ENCODE results near the gene AZU1. TPM values are rescaled to one million over a fixed set of nuclear protein-coding genes. Genes with fewer than 3 reads are reported as not detected.

The AZU1 gene
- total RNA-seq, 2 donors from 2014 or later, result 6.9 TPM; not detected in 1

GRCh38 chr19:843180-843835, 15.7 kb downstream of the AZU1 start:
- no peak for DNase-seq (ENCODE audit: low spot score)
- intact Hi-C loops (cut with DNase I), result no loop called here
- no peaks in the 10 kb centered on the region for H3K9me3 ChIP-seq
- H3K36me3 ChIP-seq, result no peaks in the 10 kb centered on the region
- no peaks in the 10 kb centered on the region for H3K4me1 ChIP-seq (replicated peaks)
- 5% methylated on average over 34 of the region's 46 CpGs for WGBS
- H3K27ac ChIP-seq, result no peak overlapping the region
- H3K27me3 ChIP-seq (replicated peaks; ENCODE audit: insufficient read depth), result peaks cover 7% of the 10 kb centered on the region
- H3K4me3 ChIP-seq, result peak overlapping the region; percentile 3 to 21
- peak in 1 of 4 experiments; percentile 17 for TF ChIP-seq CTCF (IDR thresholded peaks at IDR 0.05)
- TF ChIP-seq POLR2A (IDR thresholded peaks at IDR 0.05), result no peak
- no peak for TF ChIP-seq POLR2AphosphoS5 (IDR thresholded peaks at IDR 0.05)

- no peaks in the 10 kb centered on the region for H3K4me1 ChIP-seq (replicated peaks)
- H3K9me3 ChIP-seq, result no peaks in the 10 kb centered on the region
- peaks cover 7% of the 10 kb centered on the region for H3K27me3 ChIP-seq (replicated peaks; ENCODE audit: insufficient read depth)
- TF ChIP-seq CTCF (IDR thresholded peaks at IDR 0.05), result no peak
- no peak for TF ChIP-seq POLR2AphosphoS5 (IDR thresholded peaks at IDR 0.05)
- TF ChIP-seq POLR2A (IDR thresholded peaks at IDR 0.05), result no peak
- H3K36me3 ChIP-seq, result no peaks in the 10 kb centered on the region
- intact Hi-C loops (cut with DNase I), result no loop called here
- no peak for DNase-seq (ENCODE audit: low spot score)
- WGBS, result 33% methylated on average over 20 of the region's 70 CpGs
- H3K4me3 ChIP-seq, result peak overlapping the region; percentile 3 to 21
- no peak overlapping the region for H3K27ac ChIP-seq
Observed at GRCh38 chr19:843836-844545, 16.4 kb downstream of the AZU1 start.

- DNase-seq (ENCODE audit: low spot score), result no peak
- Histone ChIP-seq H3K9me3 (no peaks in the 10 kb centered on the region), H3K27me3 (replicated peaks; ENCODE audit: insufficient read depth) (peaks cover 7% of the 10 kb centered on the region), H3K4me1 (replicated peaks) (no peaks in the 10 kb centered on the region), H3K36me3 (no peaks in the 10 kb centered on the region), H3K27ac (no peak overlapping the region), H3K4me3 (no peak overlapping the region)
- WGBS, result 55% methylated on average over 7 of the region's 11 CpGs
- TF ChIP-seq CTCF (IDR thresholded peaks at IDR 0.05), result no peak
- TF ChIP-seq POLR2A (IDR thresholded peaks at IDR 0.05), result no peak
- no peak for TF ChIP-seq POLR2AphosphoS5 (IDR thresholded peaks at IDR 0.05)
- intact Hi-C loops (cut with DNase I), result no loop called here
Observed at GRCh38 chr19:844546-844971, 16.9 kb downstream of the AZU1 start.

GRCh38 chr19:845707-846521, 18.3 kb downstream of the AZU1 start:
- Histone ChIP-seq H3K4me1 (replicated peaks) (peaks cover 4% of the 10 kb centered on the region), H3K9me3 (no peaks in the 10 kb centered on the region), H3K27ac (no peak overlapping the region), H3K4me3 (no peak overlapping the region), H3K27me3 (replicated peaks; ENCODE audit: insufficient read depth) (peaks cover 7% of the 10 kb centered on the region), H3K36me3 (no peaks in the 10 kb centered on the region)
- TF ChIP-seq POLR2AphosphoS5 (IDR thresholded peaks at IDR 0.05) (no peak), CTCF (IDR thresholded peaks at IDR 0.05) (no peak), POLR2A (IDR thresholded peaks at IDR 0.05) (no peak)
- intact Hi-C loops (cut with DNase I), result no loop called here
- 69% methylated on average over 37 of the region's 37 CpGs for WGBS
- DNase-seq (ENCODE audit: low spot score), result no peak

All from prostate gland (tissue), 2 donors.